ENCODE measurements around the gene FAM120B.

FAM120B gene

GRCh38 chr6:170445487-170445886 is 138.9 kb downstream of the FAM120B start:
- DNase-seq (ENCODE audit: low spot score) = no peak
- TF ChIP-seq CTCF (conservative IDR thresholded peaks at IDR 0.05; ENCODE audit: low read depth) = no peak
- ChIA-PET CTCF (no interaction called here), POLR2A (ENCODE audit: low non-redundant PET) (no interaction called here)
- H3K27ac ChIP-seq = no peak overlapping the region

- no peak overlapping the region for H3K27ac ChIP-seq
- no peak for TF ChIP-seq CTCF (conservative IDR thresholded peaks at IDR 0.05; ENCODE audit: low read depth)
- no peak for DNase-seq (ENCODE audit: low spot score)
- ChIA-PET POLR2A (ENCODE audit: low non-redundant PET) (no interaction called here), CTCF (no interaction called here)
Measured at GRCh38 chr6:170445971-170446370, 139.4 kb downstream of the FAM120B start.

GRCh38 chr6:170446841-170447560 is 140.4 kb downstream of the FAM120B start:
- POLR2A ChIA-PET (ENCODE audit: low non-redundant PET) = no interaction called here
- DNase-seq (ENCODE audit: low spot score) = no peak
- no peak for TF ChIP-seq CTCF (conservative IDR thresholded peaks at IDR 0.05; ENCODE audit: low read depth)
- CTCF ChIA-PET = interaction anchor here (0.6 kb wide), 1 partner anchor 413 kb away, joined by 5 read pairs; no protein-coding TSS in a partner anchor
- no peak overlapping the region for H3K27ac ChIP-seq

- no peak for DNase-seq (ENCODE audit: low spot score)
- ChIA-PET CTCF (interaction anchor here (0.6 kb wide), 2 partner anchors 15 to 414 kb away, joined by 3 to 5 read pairs; no protein-coding TSS in a partner anchor), POLR2A (ENCODE audit: low non-redundant PET) (no interaction called here)
- H3K27ac ChIP-seq = no peak overlapping the region
- no peak for TF ChIP-seq CTCF (conservative IDR thresholded peaks at IDR 0.05; ENCODE audit: low read depth)
Measured at GRCh38 chr6:170447561-170447930, 141.0 kb downstream of the FAM120B start.

GRCh38 chr6:170448317-170448716 is 141.8 kb downstream of the FAM120B start:
- no peak for TF ChIP-seq CTCF (conservative IDR thresholded peaks at IDR 0.05; ENCODE audit: low read depth)
- DNase-seq (ENCODE audit: low spot score) = no peak
- CTCF ChIA-PET = interaction anchor here (0.6 kb wide), 1 partner anchor 16 kb away, joined by 3 read pairs; no protein-coding TSS in a partner anchor
- H3K27ac ChIP-seq = no peak overlapping the region
- POLR2A ChIA-PET (ENCODE audit: low non-redundant PET) = no interaction called here

GRCh38 chr6:170448751-170449630 is 142.4 kb downstream of the FAM120B start:
- CTCF ChIA-PET = interaction anchor here (0.7 kb wide), 1 partner anchor 110 kb away, joined by 3 read pairs; no protein-coding TSS in a partner anchor
- no peak overlapping the region for H3K27ac ChIP-seq
- POLR2A ChIA-PET (ENCODE audit: low non-redundant PET) = no interaction called here
- no peak for TF ChIP-seq CTCF (conservative IDR thresholded peaks at IDR 0.05; ENCODE audit: low read depth)
- no peak for DNase-seq (ENCODE audit: low spot score)

All from RWPE1 (cell line).